Fibroblast of skin of left quadriceps (primary cell): Measurements from ENCODE around the gene LHX1.

Source experiments
- DNase-seq, 2 experiments: peaks; one replicate each; pipeline ENCODE4 v3.0.0-alpha.2; 2013; ENCODE audit warnings: low read depth in 2 of 2

Gene LHX1

GRCh38 chr17:36937001-36937958 lies at the start of gene LHX1:
Gene LHX1, plus strand, starts transcription at chr17:36937475. Its CDS starts 723 bp downstream, at chr17:36938198.
- no peak for DNase-seq

GRCh38 chr17:36888236-36888951 lies 48.9 kb upstream of the LHX1 start:
- no peak for DNase-seq

GRCh38 chr17:36889770-36890349 lies 47.4 kb upstream of the LHX1 start:
- no peak for DNase-seq

- no peak for DNase-seq
These were observed 46.7 kb upstream of the LHX1 start for GRCh38 chr17:36890398-36891168.

GRCh38 chr17:36892112-36892838 lies 45.0 kb upstream of the LHX1 start:
- no peak for DNase-seq

GRCh38 chr17:36894177-36894576 lies 43.1 kb upstream of the LHX1 start:
- no peak for DNase-seq

- DNase-seq, result no peak
These were observed 42.4 kb upstream of the LHX1 start for GRCh38 chr17:36894925-36895324.

- DNase-seq, result no peak
These were observed 37.8 kb upstream of the LHX1 start for GRCh38 chr17:36899250-36900159.

- no peak for DNase-seq
These were observed 37.1 kb upstream of the LHX1 start for GRCh38 chr17:36900160-36900512.

GRCh38 chr17:36901506-36901905 lies 35.8 kb upstream of the LHX1 start:
- no peak for DNase-seq

GRCh38 chr17:36907407-36907806 lies 29.9 kb upstream of the LHX1 start:
- DNase-seq, result no peak

GRCh38 chr17:36910513-36910912 lies 26.8 kb upstream of the LHX1 start:
- DNase-seq, result no peak

GRCh38 chr17:36911001-36911400 lies 26.3 kb upstream of the LHX1 start:
- DNase-seq, result no peak

- no peak for DNase-seq
These were observed 24.1 kb upstream of the LHX1 start for GRCh38 chr17:36913132-36913531.

- no peak for DNase-seq
These were observed 19.0 kb upstream of the LHX1 start for GRCh38 chr17:36918211-36918691.

- no peak for DNase-seq
These were observed 17.8 kb upstream of the LHX1 start for GRCh38 chr17:36919407-36919968.

GRCh38 chr17:36920032-36921005 lies 17.0 kb upstream of the LHX1 start:
- DNase-seq, result no peak

- no peak for DNase-seq
These were observed 16.0 kb upstream of the LHX1 start for GRCh38 chr17:36921095-36921851.
